C4-2B (cell line): ENCODE data around the gene HGFAC.
A peak's percentile ranks its signal among the peaks of the same experiment; 100 is the strongest.

Experiments
- H3K27ac ChIP-seq: fragments of 450-650 bp; 2 replicates; pipeline ENCODE4 v1.5.1; 2017
- CTCF ChIP-seq: fragments of 450-650 bp; conservative IDR thresholded peaks from 2 replicates; pipeline ENCODE4 v1.5.1; 2017; ENCODE audit warnings: mild to moderate bottlenecking
- ZFX ChIP-seq: fragments of 450-650 bp; IDR thresholded peaks from 2 replicates; pipeline ENCODE4 v1.6.1; 2017

HGFAC gene

GRCh38 chr4:3461515-3462291 lies 19.9 kb downstream of the HGFAC start:
- H3K27ac ChIP-seq: peak overlapping the region; percentile 62
- TF ChIP-seq ZFX: no peak
- no peak for TF ChIP-seq CTCF

GRCh38 chr4:3462321-3462789 lies 20.6 kb downstream of the HGFAC start:
- H3K27ac ChIP-seq: peak overlapping the region; percentile 62
- TF ChIP-seq CTCF (no peak), ZFX (no peak)

GRCh38 chr4:3462790-3463415 lies 21.1 kb downstream of the HGFAC start, which contains the start of gene DOK7:
TSS of gene DOK7 (plus strand) at chr4:3463306. CDS start at chr4:3463376, 70 bp downstream.
- peak within 1 kb of the TSS; percentile 62 for H3K27ac ChIP-seq
- no peak for TF ChIP-seq CTCF
- no peak for TF ChIP-seq ZFX

GRCh38 chr4:3463556-3464348 lies 22.0 kb downstream of the HGFAC start:
- H3K27ac ChIP-seq: peak overlapping the region; percentile 1; the same call in 1 of the 2 replicates
- TF ChIP-seq CTCF (no peak), ZFX (no peak)

GRCh38 chr4:3464349-3464905 lies 22.7 kb downstream of the HGFAC start:
- TF ChIP-seq ZFX (no peak), CTCF (no peak)
- no peak overlapping the region for H3K27ac ChIP-seq

- TF ChIP-seq ZFX: no peak
- TF ChIP-seq CTCF: no peak
- H3K27ac ChIP-seq: no peak overlapping the region
Measured at GRCh38 chr4:3464911-3465697, 23.3 kb downstream of the HGFAC start.
